Activated naive CD4-positive, alpha-beta T cell treated with anti-CD3 and anti-CD28 coated beads, Interleukin-2, amount 50 U/mL, for 16 hours (primary cell): ENCODE results near the gene SPSB3.

Source experiments
- DNase-seq: peaks from one replicate; pipeline ENCODE4 v3.0.0-alpha.2; 2020

The SPSB3 gene

DNA sequence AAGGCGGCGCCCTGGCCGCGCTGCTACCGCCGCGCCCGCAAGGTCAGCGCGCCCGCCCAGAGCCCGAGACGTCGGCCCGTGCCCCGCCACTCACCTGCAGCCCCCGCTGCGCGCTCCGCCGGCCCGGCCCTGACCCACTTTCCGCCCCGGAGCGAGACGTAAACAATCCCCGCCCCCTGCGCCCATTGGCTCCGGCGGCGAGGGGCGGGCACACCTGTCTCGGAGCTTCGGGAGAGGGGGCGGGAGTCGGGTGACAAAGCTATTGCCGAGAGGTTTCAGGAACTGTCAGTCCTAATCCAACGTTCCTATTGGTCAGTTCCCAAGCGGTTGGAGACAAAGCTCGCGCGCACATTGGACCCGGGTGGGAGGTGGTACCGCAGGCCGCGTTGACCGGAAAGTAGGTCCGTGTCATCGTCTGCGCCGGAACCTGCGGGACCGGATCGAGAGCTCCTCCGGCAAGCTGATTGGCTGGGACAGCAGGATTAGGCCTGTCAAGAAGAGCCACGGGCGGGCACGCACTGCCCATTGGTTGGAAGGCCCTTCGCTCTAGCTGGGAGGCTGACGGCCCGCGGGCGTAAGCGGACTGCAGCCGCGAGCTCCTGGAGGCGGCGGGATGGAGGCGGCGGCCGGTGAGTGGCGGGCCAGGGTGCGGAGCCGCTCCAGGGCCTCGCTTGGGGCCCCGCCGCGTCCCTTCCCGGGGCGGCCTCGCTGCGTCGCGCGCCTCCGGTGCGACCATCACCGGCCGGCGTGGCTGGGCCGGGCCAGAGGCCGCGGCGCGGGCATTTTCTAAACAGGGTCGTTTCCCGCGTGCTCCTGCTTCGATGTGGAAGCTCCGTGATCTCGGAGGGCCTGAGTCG is at the start of gene SPSB3, which contains the start of gene NUBP2:
Gene SPSB3 (minus strand): TSS at position 164 of the 857 bp plus-strand sequence. CDS start 1,088 bp downstream, outside the sequence.
Gene NUBP2 (plus strand): TSS at position 553 of the 857 bp plus-strand sequence. CDS start 61 bp downstream, at position 614.
- DNase-seq: peak; percentile 98

DNA sequence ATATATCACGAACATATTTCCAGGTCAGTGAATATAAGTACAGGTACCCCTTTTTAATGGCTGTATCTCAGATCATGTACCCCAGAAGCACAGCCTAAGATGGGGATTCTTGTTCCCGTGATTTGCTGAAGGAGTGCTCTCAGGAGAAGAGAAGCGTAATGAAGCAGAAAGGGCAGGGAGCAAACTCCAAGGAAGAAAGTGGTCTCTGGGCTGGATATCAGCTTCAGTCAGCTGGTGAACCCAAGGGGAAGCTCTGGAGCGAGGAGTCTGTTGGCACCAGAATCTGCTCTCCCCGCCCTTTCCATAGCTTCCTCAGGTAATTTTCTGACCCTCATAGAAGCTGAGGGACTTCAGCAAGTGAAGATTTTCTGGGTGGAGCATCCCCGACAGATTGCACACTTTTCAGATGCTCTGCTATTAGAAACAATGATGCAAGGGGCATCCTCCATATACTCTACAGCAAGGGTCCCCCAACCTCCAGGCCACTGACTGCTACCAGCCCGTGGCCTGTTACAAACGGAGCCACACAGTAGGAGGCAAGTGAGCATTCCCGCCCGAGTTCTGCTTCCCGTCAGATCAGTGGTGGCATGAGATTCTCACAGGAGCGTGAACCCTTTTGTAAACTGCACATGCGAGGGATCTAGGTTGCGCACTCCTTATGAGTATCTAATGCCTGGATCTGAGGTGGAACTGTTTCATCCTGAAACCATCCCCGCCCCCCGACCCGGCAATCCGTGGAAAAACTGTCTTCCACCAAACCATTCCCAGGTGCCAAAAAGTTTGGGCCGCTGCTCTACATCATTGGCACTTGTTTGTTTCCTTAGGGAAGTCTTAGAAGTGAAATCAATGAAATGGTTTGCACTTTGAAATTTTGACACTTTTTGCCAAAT is 49.1 kb upstream of the SPSB3 start:
- DNase-seq: no peak

DNA sequence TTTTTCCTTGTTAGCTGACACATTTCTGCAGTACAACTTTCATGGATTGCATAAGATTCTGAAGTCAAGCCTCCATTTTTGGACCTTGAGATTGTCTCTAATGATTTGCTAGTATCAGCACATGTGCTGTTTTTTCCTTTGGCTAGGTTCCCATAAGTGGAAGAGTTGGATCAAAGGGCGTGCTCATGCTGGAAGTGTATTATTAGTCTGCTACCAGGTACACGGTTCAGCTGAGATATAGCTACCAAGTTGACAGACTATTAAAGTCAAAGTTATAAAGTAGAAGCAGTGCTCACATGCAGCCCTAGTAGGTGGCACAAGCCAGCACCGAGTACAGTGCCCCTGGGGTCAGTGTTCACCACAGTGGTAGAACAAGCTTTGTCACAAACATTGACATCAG is 47.8 kb upstream of the SPSB3 start:
- DNase-seq: no peak

DNA sequence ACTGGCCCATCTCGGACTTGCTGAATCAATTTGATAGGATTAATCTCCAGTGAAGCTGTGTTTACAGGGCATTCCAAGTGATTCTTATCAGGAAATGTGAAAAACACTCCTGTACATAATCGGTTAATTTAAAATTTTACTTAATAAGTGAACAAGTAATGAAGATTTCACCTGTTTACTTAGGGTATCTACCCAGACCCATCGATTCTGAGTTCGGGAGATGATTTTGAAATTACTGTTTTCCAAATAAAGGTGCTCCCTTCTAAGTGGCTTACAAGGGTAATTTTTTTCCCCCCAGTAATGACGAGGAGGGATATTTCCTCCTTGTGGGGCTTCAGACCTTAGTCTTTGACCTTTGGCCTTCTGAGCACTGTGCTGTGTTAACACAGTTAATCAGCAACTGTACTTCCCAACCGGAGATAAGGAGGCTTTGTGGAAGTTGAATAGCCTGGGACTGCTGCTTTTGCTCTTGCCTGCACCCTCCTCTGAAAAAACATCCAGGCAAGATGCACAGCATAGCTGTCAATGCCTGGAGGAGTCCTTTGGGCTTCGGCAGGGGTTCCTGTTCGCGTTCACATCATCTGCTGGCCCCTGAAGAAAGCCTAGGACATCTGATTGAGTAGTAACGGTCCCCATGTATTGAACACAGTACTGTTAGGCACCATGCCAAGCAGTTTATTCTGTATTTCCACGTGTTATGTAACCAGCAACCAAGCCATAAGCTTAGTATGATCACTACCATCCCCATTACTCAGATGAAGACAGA is 46.5 kb upstream of the SPSB3 start:
- DNase-seq: no peak

DNA sequence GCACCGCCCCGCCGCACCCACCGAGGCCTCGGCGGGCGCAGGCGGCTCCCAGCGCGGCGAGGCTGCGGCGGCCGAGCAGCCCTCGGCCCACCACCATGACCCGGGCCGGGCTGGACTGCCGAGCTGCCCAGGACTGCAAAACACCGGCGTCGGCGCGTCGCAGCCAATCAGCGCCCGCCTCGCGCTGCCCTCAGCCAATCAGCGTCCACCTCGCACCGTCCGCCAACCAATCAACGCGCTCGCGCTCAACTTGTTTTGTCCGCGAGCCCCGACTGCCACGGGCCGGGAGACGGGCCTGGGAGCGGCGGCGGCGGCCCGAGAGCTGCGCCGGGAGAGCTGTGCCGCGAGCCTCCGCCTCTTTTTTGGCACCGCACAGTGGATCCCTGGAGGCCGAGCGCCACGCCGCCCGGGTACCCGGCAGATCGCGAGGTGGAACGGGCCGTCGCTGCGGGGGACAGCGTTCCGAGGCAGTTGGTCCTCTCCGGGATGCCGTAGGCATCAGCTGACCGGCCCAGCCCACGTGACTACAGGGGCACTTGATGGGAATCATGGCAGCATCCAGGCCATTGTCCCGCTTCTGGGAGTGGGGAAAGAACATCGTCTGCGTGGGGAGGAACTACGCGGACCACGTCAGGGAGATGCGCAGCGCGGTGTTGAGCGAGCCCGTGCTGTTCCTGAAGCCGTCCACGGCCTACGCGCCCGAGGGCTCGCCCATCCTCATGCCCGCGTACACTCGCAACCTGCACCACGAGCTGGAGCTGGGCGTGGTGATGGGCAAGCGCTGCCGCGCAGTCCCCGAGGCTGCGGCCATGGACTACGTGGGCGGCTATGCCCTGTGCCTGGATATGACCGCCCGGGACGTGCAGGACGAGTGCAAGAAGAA is 44.6 kb upstream of the SPSB3 start, which contains the start of the genes FAHD1 and HAGH:
Gene FAHD1 (plus strand): TSS at position 516 of the 883 bp plus-strand sequence. CDS start 33 bp downstream, at position 549.
Gene HAGH (minus strand): TSS at position 135 of the 883 bp plus-strand sequence. CDS start 38 bp downstream, at position 97.
- DNase-seq: peak; percentile 89

DNA sequence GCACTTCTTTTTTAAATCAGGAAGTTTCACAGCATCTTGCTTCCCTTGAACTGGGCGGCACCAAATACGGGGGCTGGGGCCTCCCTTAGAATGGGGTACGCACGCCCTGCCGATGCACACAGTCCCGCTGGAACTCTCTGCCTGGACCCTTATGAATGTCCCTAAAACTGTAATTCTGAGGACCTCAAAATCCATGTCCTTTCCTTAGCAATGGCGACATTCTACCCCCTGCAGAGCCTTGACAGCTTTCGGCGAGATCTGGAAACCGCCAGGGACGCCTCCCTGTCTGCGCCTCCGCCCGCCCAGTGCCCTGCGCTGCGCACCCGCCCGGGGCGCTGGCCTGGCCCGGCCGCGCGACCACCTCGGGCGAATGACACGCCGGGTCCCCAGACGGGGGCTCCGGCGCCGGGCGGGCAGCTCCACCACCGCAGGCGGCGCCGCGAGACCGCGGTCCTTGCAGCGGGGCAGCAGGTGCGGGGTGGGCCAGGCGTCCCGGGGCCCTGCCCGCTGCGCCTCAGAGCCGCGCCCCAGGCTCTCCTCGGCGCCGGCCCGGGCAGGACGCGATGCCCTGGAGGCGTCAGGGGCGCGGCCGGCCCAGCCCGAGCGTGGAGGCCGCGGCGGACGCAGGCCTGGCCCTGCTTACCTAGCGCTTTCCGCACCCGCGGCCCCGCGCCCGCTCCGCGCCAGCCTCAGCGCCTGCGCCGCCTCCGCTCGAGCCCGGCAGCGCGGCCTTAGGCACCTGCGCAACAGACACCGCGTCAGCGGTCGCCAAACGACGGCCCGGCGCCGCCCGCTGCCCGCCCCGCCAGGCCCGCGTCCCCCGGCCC is 43.7 kb upstream of the SPSB3 start:
- peak; percentile 77 for DNase-seq

DNA sequence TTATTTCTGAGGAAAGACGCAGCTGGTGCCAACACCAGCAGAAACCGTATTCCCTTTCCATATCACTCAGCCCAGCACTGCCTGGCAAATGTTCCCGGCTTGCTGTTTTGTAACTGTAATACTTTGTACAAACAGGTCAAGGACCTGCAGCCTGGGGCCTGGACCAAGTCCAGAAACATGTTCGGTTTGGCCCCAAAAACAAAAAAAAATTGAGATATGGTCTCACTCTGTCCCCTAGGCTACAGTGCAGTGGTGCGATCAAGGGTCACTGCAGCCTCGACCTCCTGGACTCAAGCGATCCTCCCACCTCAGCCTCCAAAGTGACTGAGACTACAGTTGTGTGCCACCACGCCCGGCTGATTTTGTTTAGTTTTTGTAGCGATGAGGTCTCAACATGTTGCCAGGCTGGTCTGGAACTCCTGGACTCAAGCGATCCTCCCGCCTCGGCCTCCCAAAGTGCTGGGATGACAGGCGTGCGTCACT is 43.1 kb upstream of the SPSB3 start:
- DNase-seq: no peak

DNA sequence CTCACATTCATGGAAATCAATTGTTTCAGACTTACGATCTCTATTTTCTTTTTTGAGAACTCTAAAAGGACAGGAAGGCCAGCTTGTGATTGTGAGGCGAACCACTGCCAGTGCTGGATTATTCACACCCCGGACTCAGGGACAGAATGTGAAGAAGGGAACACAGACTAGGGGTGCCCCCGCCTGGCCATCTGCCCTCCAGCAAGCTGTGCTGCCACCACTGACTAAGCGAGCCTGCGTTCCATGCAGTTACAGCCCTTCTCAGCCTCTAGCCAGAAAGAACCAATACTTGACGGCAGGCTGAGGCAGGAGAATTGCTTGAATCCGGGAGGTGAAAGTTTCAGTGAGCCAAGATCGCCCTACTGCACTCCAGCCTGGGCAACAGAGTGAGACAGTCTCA is 41.5 kb upstream of the SPSB3 start:
- DNase-seq: no peak

DNA sequence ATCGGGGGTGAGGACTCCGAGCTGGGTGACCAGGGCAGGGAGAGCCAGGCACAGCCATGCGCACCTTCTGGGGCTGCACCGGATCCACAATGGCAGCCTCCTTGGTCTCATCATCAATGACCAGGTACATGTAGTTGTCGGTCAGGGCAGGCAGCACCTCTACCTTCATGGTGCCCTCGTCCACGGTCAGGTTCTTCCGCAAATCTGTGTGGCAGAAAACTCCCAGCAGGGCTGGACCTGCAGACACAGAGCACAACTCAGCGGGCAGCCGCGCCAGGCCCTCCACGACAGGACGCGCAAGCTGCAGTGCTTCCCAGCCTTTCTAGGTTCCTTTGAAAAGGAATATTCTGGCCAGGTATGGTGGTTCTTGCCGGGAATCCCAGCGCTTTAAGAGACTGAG is 40.4 kb upstream of the SPSB3 start:
- DNase-seq: no peak

DNA sequence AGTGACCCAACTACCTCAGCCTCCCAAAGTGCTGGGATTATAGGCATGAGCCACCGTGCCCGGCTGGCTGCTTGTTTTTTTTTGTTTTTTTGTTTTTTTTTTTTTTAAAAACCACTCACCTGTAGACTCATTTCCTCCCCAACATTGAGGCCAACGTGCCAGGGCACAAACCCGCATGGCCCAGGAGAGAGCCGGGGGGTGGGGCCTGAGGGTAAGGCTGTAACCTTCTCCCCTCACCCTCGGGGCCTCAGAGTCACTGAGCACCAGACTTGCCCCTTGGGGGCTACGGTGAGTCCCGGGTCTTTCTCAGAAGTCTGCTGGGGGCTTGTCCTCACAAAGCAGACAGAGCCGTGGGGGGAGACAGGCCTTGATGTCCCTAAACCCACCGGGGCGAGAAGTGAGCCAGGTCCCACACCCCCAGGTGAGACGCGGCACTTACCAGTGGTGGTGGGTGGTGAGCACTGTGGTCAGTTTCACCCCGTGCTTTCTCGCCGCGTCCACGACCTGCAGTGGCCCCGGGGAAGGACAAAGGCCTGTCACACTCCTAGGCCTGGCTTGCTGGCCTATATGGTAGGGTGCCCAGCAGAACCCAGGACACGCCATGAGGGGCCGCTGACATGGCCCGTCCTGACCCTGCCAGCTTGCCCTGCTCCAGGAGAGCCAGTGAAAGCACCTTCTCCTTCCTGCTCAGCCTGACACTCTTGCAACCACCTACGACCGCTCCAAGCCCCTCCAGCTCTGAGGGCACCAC is 39.7 kb upstream of the SPSB3 start:
- DNase-seq: no peak

DNA sequence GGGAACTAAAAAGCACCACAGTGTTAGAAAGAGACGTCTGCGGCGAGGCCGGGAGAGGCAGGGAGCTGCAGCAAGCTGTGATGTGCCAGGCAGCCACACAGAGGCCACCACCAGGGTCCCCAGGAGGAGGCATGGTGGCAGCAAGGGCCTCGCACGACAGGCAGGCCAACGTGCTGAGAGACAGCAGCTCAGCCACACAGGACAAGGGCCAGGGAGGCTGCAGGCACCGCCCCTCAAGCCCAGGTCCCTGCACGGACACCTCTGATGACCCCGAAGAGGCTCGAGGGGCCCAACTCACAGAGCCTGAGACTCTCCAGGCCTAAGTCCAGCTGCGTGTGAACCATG is 38.5 kb upstream of the SPSB3 start:
- no peak for DNase-seq

DNA sequence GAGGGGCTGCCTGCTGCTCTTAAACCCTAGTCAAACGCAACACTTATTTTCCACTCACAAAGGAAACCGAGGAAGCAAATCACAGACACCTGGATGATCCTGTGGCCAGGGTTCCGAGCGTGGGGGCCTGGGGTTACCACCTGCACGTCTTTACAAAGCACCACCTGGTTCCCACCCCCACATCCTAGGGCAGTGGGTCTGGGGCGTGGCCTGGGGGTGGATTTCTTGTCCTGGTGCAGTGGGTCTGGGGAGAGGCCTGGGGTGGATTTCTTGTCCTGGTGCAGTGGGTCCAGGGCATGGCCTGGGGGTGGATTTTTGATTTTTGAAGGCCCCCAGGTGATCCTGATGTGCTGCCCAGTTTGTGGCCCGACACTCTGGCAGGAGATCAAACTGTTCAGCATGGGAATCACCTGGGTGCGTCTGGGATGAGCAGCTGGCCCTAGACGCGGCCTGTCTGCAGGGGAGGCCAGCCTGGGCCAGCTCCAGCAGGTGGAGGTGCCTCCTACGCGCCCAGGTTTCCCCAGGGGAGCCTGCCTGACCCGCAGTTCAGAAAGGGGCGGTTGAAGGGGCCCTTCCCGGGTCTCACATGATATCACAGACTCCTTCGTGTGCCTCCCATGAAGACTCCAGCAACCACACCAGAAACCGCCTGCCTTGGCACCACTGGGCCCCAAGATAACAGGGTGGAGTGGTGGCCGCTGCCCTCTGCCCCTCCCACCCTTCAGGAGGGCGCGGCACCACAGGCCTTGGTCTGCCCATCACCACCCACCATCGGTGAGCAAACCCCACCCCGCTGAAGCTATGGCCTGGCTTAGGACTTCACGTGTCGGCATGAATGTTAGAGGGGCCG is 38.0 kb upstream of the SPSB3 start:
- no peak for DNase-seq

DNA sequence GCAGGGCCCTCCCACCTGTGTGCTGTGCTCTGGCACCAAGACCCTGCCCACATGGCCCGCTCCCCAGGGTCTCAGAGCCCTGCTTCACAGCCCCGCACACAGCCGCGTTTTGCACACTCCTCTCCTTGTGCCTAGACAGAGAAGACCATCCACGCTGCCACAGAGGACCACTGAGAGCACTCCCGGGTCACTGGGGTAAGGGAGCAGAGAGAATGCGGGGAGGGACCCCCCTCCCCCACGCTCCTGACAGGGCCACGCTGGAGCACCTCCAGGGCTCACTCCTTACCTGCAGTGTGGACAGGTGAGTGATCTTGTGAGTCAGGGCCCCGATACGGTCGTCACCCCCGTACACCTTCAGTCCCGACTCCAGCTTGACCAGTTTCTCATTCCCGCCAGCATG is 37.2 kb upstream of the SPSB3 start:
- DNase-seq: no peak

DNA sequence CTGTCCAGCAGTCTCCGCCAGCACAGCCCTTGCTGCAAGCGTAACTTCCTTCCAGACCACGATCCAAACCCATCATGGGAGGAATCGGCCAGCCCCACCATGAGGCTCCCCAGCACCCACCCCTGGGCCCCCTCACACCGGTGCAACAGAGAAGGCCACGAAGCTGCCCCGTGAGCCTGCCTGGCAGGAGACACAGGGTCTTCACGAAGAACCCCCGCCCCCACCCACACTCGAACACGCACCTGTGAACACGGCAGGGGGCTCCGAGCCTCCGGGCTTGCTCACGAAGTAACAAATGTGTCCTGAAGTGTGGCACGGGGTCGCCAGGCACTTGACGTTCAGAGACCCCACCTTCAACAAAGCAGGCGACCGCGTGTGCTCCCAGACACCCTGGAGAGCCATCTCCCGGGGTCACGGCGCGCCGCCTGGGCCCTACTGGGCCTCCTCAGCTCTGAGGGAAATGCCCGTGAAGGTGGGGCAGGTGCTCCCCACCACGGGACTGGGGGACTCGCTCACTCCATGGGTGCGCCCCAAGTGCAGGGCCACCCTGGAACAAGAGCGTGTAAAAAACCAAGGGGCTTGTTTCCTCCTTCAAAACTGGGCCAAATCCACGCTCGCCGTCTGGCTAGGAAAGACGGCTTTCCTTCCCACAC is 36.6 kb upstream of the SPSB3 start:
- DNase-seq: no peak

DNA sequence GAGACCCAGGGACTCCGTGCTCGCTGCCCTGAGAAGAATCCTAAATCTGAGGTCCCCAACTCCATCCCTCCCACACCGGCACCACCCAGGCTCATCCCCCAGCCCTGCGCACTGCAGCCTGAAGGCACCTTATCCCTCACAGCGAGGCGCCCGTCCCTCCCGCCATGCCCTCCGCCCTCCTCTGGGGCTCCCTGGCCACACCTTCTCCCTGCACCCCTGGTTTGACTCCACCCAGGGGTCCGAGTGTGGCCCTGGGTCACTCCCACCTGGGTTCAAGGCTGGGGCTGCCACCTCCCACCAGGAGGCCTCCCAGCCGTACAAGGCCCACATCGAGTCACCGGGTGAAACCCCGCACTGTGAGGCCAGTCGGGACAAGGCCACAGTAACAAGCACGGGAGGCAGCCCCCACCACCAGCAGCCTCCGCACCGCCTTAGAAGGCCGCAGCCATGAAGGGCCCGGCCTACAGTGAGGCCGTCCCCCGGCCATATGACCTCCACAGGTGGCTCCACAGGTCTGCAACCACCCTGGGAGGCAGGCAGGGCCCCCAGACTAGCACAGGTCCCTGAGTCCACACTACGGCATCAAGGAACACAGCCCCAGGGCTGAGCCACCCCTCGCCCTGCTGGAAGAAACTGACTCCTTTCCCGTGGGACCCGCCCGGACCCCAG is 36.0 kb upstream of the SPSB3 start:
- no peak for DNase-seq

DNA sequence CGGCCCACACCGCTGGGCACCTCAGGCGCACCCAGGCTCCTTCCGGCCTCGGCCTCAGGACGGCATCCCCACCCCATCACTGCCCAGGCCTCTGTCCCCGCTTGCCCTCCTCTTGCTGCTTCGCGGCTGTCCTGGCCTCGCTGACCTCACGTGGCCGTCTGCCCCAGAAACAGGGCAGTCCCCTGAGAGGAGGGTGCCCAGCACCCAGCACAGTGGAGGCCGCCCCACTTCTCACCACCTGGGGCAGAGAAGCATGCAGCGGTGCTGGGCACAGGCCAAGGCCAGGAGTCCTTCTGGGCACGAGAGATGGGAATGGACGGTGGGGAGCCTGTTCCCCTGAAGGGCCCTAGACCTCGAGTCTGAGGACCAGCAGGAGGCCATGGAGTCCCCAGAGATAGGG is 35.3 kb upstream of the SPSB3 start:
- no peak for DNase-seq

DNA sequence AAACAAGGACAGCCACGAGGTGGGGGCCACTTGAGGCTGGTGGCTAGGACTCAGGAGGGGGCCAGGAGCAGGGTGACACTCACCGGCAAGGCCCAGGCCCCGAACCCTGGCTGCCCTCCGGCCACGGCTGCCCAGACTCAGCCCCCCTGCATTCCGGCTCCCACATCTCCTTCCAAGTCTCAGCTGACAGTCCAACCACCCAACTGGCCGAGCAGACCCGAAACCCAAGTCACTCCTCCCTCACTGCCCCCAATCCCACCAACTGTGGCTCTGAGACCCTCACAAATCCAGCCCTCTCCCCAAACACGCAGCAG is 34.9 kb upstream of the SPSB3 start:
- no peak for DNase-seq
